AG20443 (cell line): ENCODE results near the gene ZNF432.
A peak's percentile ranks its signal among the peaks of the same experiment; 100 is the strongest.
"Not testable (repeated sequence)": the region's sequence is repeated elsewhere in the genome, so short reads cannot be mapped to it uniquely, and the experiment has no call there.

Source experiments
- DNase-seq: peaks from one replicate; pipeline ENCODE4 v3.0.0; 2012; ENCODE audit warnings: low spot score, mixed read lengths

ZNF432 gene

GRCh38 chr19:52048555-52049501, at the start of gene ZNF432:
Gene ZNF432 (minus strand): TSS chr19:52048838. CDS start chr19:52046868, 1,970 bp downstream.
- peak; percentile 96 for DNase-seq

- not testable (repeated sequence) for DNase-seq
Measured at GRCh38 chr19:52096416-52096815, 47.8 kb upstream of the ZNF432 start.

- DNase-seq = peak; percentile 99
Measured at GRCh38 chr19:52095172-52096014, 46.8 kb upstream of the ZNF432 start, which contains the start of gene ZNF841. Gene ZNF841 (minus strand): TSS chr19:52095765. CDS start chr19:52084801, 10,964 bp downstream.

- DNase-seq = no peak
Measured at GRCh38 chr19:52094526-52095130, 46.0 kb upstream of the ZNF432 start.

GRCh38 chr19:52086481-52086880, 37.8 kb upstream of the ZNF432 start:
- no peak for DNase-seq

DNA sequence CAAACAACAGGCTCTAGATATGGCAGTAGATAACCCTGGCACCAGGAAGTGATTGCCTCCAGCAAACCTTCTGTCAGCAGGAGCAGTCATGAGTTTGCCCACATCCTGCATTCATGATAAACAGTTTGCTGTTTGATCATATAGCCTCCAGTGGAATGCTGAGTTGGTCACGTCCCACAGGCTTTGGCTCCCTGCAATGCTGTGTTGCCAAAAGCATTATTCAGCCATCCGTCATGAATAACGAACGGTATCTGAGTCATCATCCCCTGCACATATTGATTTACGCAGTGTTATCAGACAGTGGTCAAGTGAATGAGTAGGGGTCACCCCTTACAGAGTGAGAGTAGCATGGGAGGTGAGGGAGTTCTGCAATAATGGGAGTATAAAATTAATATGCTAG, 21.9 kb upstream of the ZNF432 start:
- no peak for DNase-seq

DNA sequence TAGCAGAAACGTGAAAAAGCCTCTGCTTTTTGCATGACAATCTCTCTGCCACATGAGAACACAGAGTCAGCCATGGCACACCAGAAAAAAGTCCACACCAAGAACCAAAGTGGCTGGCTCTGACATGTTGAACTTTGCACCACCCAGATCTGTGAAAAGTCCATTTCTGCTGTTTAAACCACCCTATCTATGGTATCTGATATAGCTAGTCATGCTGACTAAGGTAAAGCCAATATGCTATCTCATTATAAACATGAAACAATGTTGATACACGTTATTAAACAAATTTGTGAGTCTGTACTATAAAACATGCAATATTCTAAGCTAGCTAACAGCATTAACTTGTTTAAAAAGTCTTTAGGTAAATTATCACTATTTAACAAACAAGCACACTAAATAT, 21.0 kb upstream of the ZNF432 start:
- no peak for DNase-seq

DNA sequence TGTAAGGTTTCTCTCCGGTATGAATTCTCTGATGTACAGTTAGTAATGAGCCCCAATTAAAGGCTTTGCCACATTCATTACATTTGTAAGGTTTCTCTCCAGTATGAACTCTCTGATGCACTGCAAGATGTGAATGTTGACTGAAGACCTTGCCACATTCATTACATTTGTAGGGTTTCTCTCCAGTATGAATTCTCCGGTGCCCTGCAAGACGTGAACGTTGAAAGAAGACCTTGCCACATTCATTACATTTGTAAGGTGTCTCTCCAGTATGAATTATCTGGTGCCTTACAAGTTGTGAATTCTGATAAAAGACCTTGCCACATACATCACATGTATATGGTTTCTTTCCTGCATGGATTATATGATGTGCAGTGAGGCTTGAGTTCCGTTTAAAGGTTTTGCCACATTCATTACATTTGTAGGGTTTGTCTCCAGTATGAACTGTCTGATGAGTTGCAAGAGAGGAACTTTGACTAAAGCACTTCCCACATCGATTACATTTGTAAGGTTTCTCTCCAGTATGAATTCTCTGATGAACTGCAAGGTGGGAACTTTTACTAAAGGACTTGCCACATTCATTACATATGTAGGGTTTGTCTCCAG, 17.7 kb upstream of the ZNF432 start:
- no peak for DNase-seq

GRCh38 chr19:52065399-52065798, 16.8 kb upstream of the ZNF432 start:
- no peak for DNase-seq

- DNase-seq = not testable (repeated sequence)
Measured at GRCh38 chr19:52056480-52056879, 7.8 kb upstream of the ZNF432 start.

GRCh38 chr19:52051736-52052135, 3.1 kb upstream of the ZNF432 start:
- DNase-seq = not testable (repeated sequence)

DNA sequence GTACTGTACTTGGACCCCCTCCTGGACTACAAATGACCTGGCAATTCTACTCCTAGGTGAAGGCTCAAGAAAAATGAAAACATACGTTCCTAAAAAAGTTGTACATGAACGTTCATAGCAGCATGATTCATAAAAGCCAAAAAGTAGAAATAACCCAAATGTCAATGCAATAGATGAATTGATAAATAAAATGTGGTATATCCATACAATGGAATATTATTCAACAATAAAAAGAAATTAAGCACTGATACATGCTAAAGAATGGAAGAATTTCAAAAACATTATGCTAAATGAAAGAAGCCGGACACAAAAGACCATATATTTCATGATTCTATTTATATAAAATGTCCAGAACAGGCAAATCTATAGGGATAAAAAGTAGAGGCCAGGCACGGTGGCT, 9.5 kb downstream of the ZNF432 start:
- DNase-seq = no peak

DNA sequence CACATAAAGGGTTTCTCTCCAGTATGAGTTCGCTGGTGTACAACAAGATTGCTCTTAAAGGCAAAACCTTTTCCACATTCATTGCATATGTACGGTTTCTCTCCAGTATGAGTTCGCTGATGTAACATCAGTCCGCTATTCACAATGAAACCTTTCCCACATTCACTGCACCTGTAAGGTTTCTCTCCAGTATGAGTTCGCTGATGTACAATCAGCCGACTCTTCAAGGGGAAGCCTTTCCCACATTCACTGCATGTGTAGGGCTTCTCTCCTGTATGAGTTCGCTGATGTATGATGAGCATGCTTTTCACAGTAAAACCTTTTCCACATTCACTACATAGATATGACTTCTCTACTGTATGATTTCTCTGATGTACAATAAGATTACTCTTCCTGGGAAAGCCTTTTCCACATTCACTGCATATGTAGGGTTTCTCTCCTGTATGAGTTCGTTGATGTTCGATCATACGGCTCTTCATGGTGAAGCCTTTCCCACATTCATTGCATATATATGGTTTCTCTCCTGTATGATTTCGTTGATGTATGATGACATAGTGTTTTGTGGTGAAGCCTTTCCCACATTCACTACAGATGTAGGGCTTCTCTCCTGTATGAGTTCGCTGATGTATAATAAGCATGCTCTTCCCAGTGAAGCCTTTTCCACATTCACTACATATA, 14.4 kb downstream of the ZNF432 start:
- DNase-seq = no peak

DNA sequence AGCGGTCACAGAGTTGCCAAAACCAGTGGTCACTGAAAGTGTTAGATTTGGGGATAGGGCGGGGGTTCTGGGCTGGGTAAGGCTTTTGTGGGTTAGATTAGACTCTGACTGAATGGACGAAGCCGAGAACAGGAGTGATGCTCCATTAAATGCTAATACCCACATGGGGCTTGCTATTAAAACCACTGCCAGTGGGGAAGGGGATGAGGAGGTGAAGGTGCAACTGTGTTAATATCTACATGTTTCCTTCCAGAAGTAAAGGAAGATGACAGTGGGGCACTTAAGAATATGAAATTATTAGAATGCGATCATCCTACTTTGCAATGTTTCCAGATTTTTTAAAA, 19.9 kb downstream of the ZNF432 start:
- DNase-seq = no peak

DNA sequence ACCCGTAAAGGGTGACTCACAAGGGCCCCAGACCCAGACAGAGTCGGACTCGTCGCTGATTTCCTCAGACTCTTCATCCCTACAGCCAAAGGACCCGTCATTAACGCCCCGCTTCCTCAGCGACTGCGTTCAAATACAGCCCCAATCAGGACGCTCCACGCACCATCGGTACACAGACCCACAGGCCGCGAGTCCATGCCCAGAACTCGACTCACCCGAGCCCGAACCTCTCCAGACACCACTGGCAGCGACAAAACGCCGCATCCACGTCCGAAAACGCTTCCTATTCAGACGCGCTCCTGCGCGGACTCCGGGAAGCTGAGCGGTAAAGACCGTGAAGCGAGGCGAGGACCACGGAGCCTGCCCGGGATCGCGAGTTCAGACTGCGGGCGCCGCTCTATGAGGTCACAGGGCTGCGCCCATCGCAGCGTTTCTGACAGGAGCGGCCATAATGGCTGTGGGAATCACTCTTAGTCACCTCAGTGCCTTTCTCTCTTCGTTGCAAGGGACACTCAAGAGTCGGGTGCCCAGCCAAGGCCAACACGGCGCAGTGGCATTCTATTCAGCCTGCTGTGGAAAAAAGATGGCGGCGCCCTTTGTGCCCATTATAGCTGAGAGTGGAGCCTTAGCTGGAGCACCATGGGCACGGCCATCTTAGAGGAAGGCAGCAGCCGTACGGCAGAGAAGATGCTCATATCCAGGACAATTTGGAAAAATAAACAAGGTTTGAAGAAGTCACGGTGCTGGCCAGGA, 20.4 kb downstream of the ZNF432 start, which contains the start of gene ZNF614:
ZNF614 (minus strand) TSS at position 353 of the 753 bp plus-strand sequence. CDS start 2,634 bp downstream, outside the sequence.
- peak; percentile 96 for DNase-seq

- DNase-seq = not testable (repeated sequence)
Measured at GRCh38 chr19:52026255-52026990, 22.2 kb downstream of the ZNF432 start.

DNA sequence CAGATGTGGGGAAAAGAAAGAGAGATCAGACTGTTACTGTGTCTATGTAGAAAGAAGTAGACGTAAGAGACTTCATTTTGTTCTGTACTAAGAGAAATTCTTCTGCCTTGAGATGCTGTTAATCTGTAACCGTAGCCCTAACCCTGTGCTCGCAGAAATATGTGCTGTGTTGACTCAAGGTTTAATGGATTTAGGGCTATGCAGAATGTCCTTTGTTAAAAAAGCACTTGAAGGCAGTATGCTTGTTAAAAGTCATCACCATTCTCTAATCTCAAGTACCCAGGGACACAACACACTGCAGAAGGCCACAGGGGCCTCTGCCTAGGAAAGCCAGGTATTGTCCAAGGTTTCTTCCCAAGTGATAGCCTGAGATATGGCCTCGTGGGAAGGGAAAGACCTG, 24.2 kb downstream of the ZNF432 start:
- DNase-seq = not testable (repeated sequence)

DNA sequence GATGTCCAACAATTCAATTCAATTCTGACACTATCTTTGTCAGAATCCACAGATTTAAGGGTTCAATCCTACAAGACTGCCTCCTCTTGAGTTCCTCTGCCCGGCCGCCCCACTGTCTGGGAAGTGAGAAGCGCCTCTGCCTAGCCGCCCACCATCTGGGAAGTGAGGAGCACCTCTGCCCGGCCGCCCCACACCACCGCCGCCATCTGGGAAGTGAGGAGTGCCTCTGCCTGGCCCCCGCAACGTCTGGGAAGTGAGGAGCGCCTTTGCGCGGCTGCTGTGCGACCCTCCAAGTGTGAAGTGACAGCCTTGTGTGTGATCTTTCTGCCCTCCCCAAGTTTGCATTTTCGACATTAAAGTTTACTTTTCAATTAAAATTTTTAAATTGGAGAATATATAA, 26.4 kb downstream of the ZNF432 start:
- DNase-seq = no peak

GRCh38 chr19:52020506-52020905, 28.1 kb downstream of the ZNF432 start:
- no peak for DNase-seq

DNA sequence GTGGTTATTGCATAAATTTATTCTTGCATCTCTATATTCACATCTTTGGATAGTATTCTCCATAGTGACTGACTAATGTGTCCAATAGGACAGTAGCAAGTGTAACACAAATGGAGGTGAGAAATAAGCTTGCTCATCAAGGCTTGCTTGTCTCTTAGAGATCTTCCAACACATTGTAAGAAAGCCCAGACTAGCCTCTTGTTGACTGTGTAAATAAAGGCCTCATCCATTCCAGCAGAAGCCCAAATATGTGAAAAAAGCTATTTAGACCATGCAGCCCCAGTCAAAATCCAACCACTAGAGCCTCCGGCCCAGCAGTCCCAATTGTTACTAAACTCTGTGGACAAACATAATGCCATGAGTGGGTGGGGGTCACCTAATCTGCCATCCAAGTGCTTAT, 38.0 kb downstream of the ZNF432 start:
- no peak for DNase-seq
